Inflammatory macrophage (primary cell): ENCODE measurements around the gene GPRIN1.
A peak's percentile ranks its signal among the peaks of the same experiment; 100 is the strongest.
"Not testable (repeated sequence)": the region's sequence is repeated elsewhere in the genome, so short reads cannot be mapped to it uniquely, and the experiment has no call there.

Experiments
- DNase-seq, 2 donors: peaks; one replicate each; pipeline ENCODE4 v3.0.0-alpha.2; 2020 to 2022

The GPRIN1 gene

GRCh38 chr5:176624938-176625337, 15.0 kb upstream of the GPRIN1 start:
- no peak for DNase-seq

- no peak for DNase-seq
Measured at GRCh38 chr5:176624142-176624541, 14.2 kb upstream of the GPRIN1 start.

GRCh38 chr5:176621661-176622079, 11.7 kb upstream of the GPRIN1 start:
- peak in 1 of 2 donors; percentile 11 for DNase-seq

GRCh38 chr5:176620333-176620981, 10.5 kb upstream of the GPRIN1 start:
- peak; percentile 28 to 55 for DNase-seq

GRCh38 chr5:176619569-176620332, 9.8 kb upstream of the GPRIN1 start:
- no peak for DNase-seq

GRCh38 chr5:176619203-176619568, 9.2 kb upstream of the GPRIN1 start:
- DNase-seq, result peak; percentile 32 to 33

- no peak for DNase-seq
Measured at GRCh38 chr5:176618783-176619182, 8.8 kb upstream of the GPRIN1 start.

GRCh38 chr5:176616511-176616910, 6.6 kb upstream of the GPRIN1 start:
- DNase-seq, result no peak

- no peak for DNase-seq
Measured at GRCh38 chr5:176614805-176615478, 5.0 kb upstream of the GPRIN1 start.

- DNase-seq, result no peak
Measured at GRCh38 chr5:176612855-176613254, 2.9 kb upstream of the GPRIN1 start.

- DNase-seq, result no peak
Measured at GRCh38 chr5:176612008-176612407, 2.1 kb upstream of the GPRIN1 start.

GRCh38 chr5:176611435-176611834, 1.5 kb upstream of the GPRIN1 start:
- peak; percentile 71 to 81 for DNase-seq

- no peak for DNase-seq
Measured at GRCh38 chr5:176610435-176610773, 448 bp upstream of the GPRIN1 start.

GRCh38 chr5:176608937-176609723, 826 bp downstream of the GPRIN1 start:
- DNase-seq, result no peak

GRCh38 chr5:176608142-176608705, 1.7 kb downstream of the GPRIN1 start:
- no peak for DNase-seq

GRCh38 chr5:176606875-176607274, 3.1 kb downstream of the GPRIN1 start:
- no peak for DNase-seq

GRCh38 chr5:176606032-176606431, 3.9 kb downstream of the GPRIN1 start:
- DNase-seq, result no peak

- DNase-seq, result no peak
Measured at GRCh38 chr5:176603091-176603490, 6.9 kb downstream of the GPRIN1 start.

GRCh38 chr5:176601901-176602482, 8.0 kb downstream of the GPRIN1 start:
- no peak for DNase-seq

- DNase-seq, result not testable (repeated sequence)
Measured at GRCh38 chr5:176599749-176600430, 10.1 kb downstream of the GPRIN1 start.
